HFFc6 (cell line): Measurements from ENCODE around the gene PIGP. TPM values are rescaled to one million over a fixed set of nuclear protein-coding genes. Genes with fewer than 3 reads are reported as not detected.

Source experiments
- DNase-seq: peaks from one replicate; pipeline ENCODE4 v3.0.0-alpha.2; 2018
- H3K27ac Mint-ChIP-seq: 2 replicates; pipeline ENCODE4 v1.8.0; 2020; ENCODE audit warnings: mild to moderate bottlenecking, mixed read lengths
- H3K27me3 Mint-ChIP-seq: 2 replicates; pipeline ENCODE4 v1.8.0; 2021; ENCODE audit warnings: mild to moderate bottlenecking, moderate library complexity, mixed read lengths; ENCODE audit not compliant: insufficient read depth
- H3K36me3 Mint-ChIP-seq: 2 replicates; pipeline ENCODE4 v1.8.0; 2021; ENCODE audit warnings: low read depth, mixed read lengths
- H3K4me1 Mint-ChIP-seq: 2 replicates; pipeline ENCODE4 v1.8.0; 2020; ENCODE audit warnings: low read depth, mixed read lengths
- H3K4me3 Mint-ChIP-seq: 2 replicates; pipeline ENCODE4 v1.8.0; 2020; ENCODE audit warnings: mild to moderate bottlenecking, moderate library complexity, mixed read lengths
- H3K9me3 Mint-ChIP-seq: 2 replicates; pipeline ENCODE4 v1.8.0; 2020; ENCODE audit warnings: mild to moderate bottlenecking, mixed read lengths
- CTCF ChIP-seq: fragments of 200-600 bp; sonication (generic); IDR thresholded peaks from 2 replicates; pipeline ENCODE4 v1.5.0; 2021; ENCODE audit warnings: antibody characterized with exemption, mild to moderate bottlenecking
- total RNA-seq, 6 experiments: library from RNA; stranded (reverse); fragmentation: NEBNext Ultra II Directional; extraction: Animal tissue kit (Norgen Biotek cat#: 25700); gene quantifications; 2 replicates in 1 of 6; 3 replicates in 5 of 6; pipeline ENCODE4 v1.2.3, GENCODE V29; 2021

Gene PIGP
- total RNA-seq, 6 experiments from 2014 or later = 24.8 to 33.8 (median 31.1) TPM

- Mint-ChIP-seq H3K27ac (no peak overlapping the region), H3K9me3 (no peaks in the 10 kb centered on the region), H3K4me1 (no peaks in the 10 kb centered on the region), H3K36me3 (no peaks in the 10 kb centered on the region; the same call in none of the 2 replicates), H3K27me3 (no peaks in the 10 kb centered on the region), H3K4me3 (no peak overlapping the region)
- no peak for TF ChIP-seq CTCF
- no peak for DNase-seq
Observed at GRCh38 chr21:37093977-37094376, 21.1 kb upstream of the PIGP start.

- Mint-ChIP-seq H3K27ac (no peak overlapping the region), H3K36me3 (peaks cover 6% of the 10 kb centered on the region), H3K9me3 (no peaks in the 10 kb centered on the region), H3K4me3 (no peak overlapping the region), H3K27me3 (no peaks in the 10 kb centered on the region), H3K4me1 (peaks cover 9% of the 10 kb centered on the region)
- no peak for TF ChIP-seq CTCF
- DNase-seq = no peak
Observed at GRCh38 chr21:37088186-37088735, 15.4 kb upstream of the PIGP start.

- Mint-ChIP-seq H3K27ac (no peak overlapping the region), H3K4me3 (no peak overlapping the region), H3K27me3 (no peaks in the 10 kb centered on the region), H3K9me3 (no peaks in the 10 kb centered on the region), H3K36me3 (peaks cover 7% of the 10 kb centered on the region), H3K4me1 (peaks cover 15% of the 10 kb centered on the region)
- DNase-seq = peak; percentile 54
- TF ChIP-seq CTCF = peak; percentile 74
Observed at GRCh38 chr21:37087188-37087587, 14.3 kb upstream of the PIGP start.

- Mint-ChIP-seq H3K27ac (no peak overlapping the region), H3K4me3 (no peak overlapping the region), H3K27me3 (no peaks in the 10 kb centered on the region), H3K36me3 (peaks cover 10% of the 10 kb centered on the region), H3K9me3 (no peaks in the 10 kb centered on the region), H3K4me1 (peaks cover 15% of the 10 kb centered on the region)
- DNase-seq = no peak
- TF ChIP-seq CTCF = no peak
Observed at GRCh38 chr21:37085726-37086125, 12.9 kb upstream of the PIGP start.

- Mint-ChIP-seq H3K27me3 (no peaks in the 10 kb centered on the region), H3K4me1 (peaks cover 26% of the 10 kb centered on the region), H3K27ac (no peak overlapping the region), H3K4me3 (no peak overlapping the region), H3K9me3 (peaks cover 4% of the 10 kb centered on the region; the same call in 1 of the 2 replicates), H3K36me3 (peaks cover 16% of the 10 kb centered on the region)
- no peak for DNase-seq
- TF ChIP-seq CTCF = no peak
Observed at GRCh38 chr21:37082856-37083528, 10.1 kb upstream of the PIGP start.
